Activated CD4-positive, alpha-beta T cell treated with anti-CD3 and anti-CD28 coated beads, Interleukin-2, amount 50 U/mL, for 48 hours (primary cell): ENCODE results near the gene NDRG3.

ENCODE experiments used
- DNase-seq, 2 experiments: peaks; one replicate each; pipeline ENCODE4 v3.0.0-alpha.2; 2020

The NDRG3 gene

DNA sequence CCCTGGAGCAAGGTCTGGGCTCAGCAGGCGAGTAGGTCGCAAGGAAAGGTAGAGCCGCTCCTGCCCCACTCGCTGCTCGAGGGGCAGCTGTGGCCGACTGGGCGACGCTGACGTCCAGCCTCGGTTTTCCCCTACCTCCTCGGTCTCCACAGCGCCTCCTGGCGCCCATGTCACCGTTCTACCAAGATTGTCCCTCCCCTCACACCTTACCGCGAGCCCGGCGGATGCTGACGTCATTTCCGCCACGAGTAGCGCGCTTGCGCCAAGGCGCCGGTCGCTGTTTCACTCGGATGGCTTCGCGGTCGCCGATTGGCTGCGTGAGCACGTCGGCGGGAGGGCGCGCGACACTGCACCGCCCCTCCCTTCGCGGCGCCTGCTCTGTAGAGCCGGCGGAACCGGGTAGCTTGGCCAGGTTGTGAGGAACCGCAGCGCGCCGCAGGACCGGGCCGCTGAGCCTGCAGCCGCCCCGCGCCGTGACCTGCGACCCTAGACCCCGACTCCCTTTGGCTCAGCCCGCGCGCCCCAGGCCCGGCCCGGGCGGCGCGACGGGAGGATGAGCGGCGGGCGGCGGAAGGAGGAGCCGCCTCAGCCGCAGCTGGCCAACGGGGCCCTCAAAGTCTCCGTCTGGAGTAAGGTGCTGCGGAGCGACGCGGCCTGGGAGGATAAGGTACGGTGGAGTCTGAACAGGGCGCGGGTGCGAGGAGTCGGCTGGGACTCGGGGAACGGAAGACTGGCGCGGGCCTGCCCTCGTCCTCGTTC is 140.3 kb downstream of the NDRG3 start, which contains the start of gene RAB5IF:
RAB5IF (plus strand) TSS at position 381 of the 759 bp plus-strand sequence; CDS start at position 554, 173 bp downstream.
- DNase-seq: peak; percentile 99

DNA sequence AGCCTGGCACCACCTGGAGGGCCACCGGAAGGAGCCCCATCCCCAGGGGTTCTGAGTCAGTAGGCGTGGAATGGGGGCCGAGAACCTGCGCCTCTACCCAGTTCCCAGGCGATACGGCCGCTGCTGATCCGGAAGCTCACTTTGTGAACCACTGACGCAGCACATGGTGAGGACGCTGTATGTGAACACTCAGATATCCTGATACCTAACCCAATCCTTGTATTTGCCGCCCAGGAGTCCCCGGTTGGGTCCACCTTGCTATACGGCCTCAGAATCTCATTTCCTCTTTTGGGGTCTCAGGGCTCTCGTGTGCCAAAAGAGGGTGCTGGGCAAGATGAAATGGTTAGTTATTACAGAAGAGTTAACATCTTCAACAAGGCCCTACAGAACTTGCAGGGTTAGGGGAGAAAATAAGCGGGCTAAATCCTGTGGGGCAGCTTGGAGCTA is 140.9 kb downstream of the NDRG3 start:
- peak; percentile 59 to 67 for DNase-seq
